Stimulated activated CD8-positive, alpha-beta memory T cell treated with anti-CD3 and anti-CD28 coated beads, Interleukin-12 subunit alpha, Interleukin-12 subunit beta, amount 100 ng/mL, for 24 hours (primary cell): ENCODE results near the gene NOS1AP.

Experiments used
- DNase-seq: peaks from one replicate; pipeline ENCODE4 v3.0.0-alpha.2; 2020; ENCODE audit errors: extremely low read depth

NOS1AP gene

DNA sequence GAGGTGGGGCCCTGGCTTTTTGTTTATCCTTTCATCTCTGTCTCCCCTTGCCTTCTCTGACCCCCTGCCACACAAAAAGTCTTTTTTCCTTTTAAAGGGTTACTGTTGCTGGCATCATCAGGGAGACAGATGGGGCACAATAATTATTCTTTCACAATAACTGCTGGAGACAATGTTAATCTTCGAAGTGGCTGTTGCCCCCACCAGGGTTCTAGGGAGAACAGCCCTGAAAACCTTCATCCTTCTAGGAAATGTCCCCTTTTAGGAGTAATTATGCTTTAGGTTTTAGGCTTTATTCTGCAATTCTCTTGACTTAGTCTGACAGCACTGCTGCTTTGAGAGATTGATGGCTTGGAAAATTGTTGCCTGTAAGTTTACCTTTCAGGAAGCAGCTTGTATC is 150.0 kb downstream of the NOS1AP start:
- DNase-seq, result no peak

DNA sequence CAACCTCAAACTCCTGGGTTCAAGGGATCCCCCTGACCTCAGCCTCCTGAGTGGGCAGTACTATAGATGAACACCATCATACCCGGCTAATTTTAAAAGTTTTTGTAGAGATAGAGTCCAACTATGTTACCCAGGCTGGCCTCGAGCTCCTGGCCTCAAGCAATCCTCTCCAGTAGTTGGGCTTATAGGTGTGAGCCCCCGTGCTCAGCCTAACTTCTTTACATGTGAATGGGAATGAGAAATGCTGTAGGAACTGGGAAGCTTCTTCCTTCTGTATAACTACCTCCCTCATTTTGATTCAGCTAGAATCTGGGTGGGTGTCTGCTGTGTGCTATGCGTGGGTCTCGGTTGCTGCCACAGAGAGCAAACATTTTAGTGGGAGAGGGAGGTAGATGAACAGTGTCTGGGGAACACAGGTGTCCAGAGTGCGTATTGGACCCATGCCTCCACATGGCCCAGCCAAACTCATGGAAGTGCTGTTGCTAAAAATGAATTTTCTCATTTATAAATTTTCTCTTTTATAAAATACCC is 150.6 kb downstream of the NOS1AP start:
- no peak for DNase-seq

DNA sequence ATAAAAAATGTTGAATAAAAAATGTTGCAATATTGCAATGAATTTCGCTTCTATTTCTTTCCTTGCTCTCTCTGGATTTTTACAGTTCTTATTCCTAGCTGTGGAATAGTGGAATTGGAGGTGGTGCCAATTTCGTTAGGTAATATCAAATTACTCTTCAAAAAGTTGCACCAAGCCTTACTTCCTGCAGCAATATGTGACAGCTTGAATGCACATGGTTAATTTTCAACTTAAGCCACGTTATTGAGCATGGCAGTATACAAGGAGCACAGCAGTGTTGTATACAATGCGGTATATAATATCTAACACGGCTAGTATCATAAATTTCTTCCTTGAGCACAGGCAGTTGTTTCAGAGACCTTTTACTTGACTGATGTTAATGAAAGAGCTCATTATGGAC is 152.5 kb downstream of the NOS1AP start:
- no peak for DNase-seq

DNA sequence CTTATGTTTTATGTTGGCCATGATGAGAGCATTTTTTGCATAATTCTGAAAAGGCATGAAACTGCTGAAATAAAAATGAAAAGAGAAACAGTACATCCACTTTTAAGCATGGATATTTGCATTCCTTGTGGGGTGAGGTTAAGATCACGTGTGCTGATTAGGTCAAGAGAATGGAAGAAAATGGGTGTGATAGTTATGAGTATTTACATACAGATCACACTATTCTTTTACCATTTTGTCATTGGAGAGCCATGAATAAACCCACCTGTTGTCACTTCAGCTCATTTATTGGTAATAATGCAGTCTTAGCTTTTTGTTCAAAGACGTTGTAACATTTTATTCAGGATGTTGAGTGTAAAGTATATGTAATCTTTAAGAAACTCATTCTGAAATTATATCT is 153.2 kb downstream of the NOS1AP start:
- DNase-seq, result no peak

- DNase-seq, result no peak
These were observed 154.0 kb downstream of the NOS1AP start for GRCh38 chr1:162223488-162223887.

- DNase-seq, result no peak
These were observed 154.8 kb downstream of the NOS1AP start for GRCh38 chr1:162224267-162224666.

DNA sequence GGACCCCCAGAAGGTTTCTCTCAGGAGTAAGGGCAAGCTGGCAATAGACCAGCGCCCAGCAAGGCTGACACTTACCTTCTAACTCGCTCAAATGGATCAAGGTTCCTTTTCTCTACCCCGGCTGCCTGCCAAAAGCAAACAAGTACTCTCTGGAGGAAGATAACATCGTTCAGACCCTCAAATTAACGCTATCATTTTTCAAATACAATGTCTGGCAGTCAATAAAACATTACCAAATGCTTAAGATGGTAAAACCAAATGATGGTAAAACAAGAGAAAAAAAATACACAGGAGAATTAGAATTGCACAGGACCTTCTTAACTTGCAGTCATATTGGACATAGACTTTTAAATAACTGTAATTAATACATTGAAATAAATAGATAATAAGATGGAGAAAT is 159.1 kb downstream of the NOS1AP start:
- no peak for DNase-seq

DNA sequence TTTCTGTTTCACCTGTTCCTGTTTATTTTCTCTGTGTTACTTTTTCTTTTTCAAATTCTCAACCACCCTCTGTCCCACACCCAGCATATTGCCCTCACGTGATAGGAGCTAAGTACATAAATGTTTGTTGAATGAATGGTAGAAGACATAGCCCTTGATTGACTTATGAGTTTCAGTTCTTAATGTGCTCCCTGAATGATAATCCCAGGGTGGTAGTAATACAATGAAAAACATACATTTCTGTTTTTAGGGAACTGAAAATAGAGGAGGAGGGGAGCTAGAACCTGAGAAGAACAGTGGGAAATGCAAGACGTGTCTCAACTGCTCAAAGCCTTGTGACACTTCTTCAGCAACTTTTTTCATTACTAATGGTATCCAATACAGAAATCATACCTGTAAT is 160.1 kb downstream of the NOS1AP start:
- DNase-seq, result no peak

GRCh38 chr1:162230096-162230495 is 160.6 kb downstream of the NOS1AP start:
- no peak for DNase-seq

DNA sequence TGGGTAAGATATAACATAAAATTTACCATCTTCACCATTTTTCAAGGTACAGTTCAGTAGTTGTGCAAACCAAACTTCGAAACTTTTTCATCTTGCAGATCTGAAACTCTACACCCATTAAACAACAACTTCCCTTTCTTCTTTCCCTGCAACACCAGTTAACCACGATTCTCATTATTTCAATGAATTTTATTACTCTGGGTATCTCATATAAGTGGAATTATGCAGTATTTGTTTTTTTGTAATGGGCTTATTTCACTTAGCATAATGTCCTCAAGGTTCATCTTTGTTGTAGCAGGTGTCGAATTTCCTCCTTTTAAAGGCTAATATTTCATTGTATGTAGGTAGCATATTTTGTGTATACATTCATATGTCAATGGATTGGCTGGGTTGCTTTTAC is 161.0 kb downstream of the NOS1AP start:
- DNase-seq, result no peak

GRCh38 chr1:162232034-162232711 is 162.7 kb downstream of the NOS1AP start:
- DNase-seq, result no peak

GRCh38 chr1:162233066-162233465 is 163.6 kb downstream of the NOS1AP start:
- DNase-seq, result no peak

- DNase-seq, result no peak
These were observed 164.4 kb downstream of the NOS1AP start for GRCh38 chr1:162233937-162234336.

DNA sequence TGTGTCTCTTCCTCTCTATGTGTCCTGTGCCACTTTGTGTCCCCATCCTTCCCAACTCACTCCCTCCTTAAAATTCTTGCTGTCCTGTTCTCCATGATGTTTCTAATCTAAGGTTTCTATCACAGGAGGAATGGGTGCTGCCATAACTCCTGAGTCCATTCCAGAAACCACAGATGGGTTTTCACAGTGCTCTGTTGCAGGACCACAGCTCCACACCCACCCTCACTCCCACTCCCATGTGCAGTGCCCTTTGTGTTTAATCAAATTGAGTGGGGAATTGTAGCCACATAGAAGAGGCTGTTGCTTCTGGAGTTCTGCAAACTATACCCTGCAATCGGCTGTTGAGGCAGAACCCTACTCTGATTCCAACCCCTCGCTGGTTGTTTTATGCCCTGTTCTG is 165.1 kb downstream of the NOS1AP start:
- no peak for DNase-seq

DNA sequence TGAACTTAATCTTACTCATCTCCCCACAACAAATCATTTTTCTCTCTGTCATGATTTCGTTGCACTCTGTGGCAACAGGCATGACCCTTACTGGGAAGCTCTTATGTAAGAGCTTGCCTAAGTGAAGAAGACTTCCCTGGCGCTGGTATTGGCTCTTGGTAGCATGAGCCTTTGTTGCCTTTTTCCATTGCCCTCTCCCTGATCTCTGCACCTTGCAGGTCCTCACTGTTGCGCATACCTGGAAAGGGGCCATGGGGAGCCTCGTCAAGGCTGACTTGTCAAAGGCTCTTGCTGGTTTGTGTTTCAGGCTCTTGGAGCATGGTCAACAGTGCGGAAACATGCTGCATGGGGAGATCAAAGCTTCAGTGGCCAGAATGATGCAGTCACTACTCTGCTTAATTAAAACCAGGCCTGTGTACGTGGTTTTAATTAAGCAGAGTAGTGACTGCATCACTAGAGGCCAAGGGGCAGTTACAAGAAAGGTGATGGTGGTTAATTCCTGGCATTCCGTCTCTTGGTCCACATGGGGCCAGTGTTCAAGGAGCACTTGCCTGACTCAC is 165.8 kb downstream of the NOS1AP start:
- DNase-seq, result no peak

DNA sequence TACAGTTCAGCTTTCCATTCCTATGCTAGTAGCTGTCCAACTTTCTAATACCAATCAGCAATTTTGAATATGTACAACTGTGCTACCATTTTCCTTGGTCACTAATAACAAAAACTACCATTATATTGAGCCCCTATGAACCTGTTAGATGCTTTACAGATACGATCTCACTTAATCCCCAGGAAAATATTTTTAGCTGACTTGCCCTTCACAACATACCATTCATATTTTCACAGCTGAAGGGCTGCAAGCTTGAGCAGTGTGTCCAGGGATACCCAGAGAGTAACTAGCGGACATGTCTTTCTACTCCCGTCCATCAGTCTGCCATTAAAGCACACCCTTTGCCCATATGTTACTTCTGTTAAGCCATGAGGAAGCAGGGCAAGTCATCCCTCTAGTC is 166.7 kb downstream of the NOS1AP start:
- no peak for DNase-seq

GRCh38 chr1:162236618-162237017 is 167.1 kb downstream of the NOS1AP start:
- no peak for DNase-seq

DNA sequence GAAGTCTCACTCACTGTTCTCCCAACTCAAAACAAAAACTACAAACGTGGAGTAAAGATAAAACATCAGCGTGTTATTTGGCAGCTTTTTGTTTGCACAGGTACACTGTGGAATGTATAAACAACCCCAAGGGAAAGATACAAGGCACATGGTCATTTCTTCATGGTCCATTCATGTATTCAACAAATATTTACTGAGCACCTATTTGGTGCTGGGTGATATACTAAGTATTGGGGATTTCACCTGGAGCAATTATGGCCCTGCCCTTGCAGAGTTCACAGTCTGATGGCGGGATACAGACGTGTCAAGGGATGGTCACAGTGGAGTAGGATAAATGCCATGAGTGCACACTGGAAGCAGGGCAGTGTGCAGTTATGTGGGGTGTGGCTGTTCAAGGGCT is 171.1 kb downstream of the NOS1AP start:
- no peak for DNase-seq

- no peak for DNase-seq
These were observed 173.3 kb downstream of the NOS1AP start for GRCh38 chr1:162242804-162243203.

DNA sequence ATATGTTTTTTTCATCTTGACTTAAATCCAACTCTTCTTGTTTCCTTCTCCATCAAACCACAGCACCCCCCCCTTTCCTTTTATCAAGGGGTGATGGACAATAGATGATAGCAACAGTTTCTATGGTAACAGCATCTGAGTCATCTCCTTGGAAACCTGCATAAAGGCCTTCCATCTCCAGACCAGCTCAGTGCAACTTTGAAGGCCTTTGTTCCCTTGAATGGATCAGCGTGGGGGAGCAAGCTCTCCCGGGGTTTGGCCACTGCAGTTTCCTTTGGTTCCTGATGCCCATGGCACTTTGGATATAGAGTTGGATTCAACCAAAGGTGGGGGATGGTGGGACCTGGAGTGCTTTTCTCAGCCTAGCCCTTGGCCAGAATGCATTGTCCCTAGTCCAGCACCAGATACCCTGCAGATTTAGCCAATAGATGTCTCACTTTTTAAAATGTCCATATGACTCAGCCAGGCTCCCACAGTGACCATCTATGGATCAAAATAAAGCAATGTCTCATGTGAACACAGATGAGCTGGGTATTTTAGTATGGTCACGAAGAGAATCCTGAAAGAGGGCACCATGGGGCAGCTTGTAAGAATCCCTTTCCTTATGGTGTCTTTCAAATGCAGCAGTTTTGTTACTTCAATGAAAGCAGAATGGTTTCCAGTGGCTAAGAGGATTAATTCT is 179.5 kb downstream of the NOS1AP start:
- no peak for DNase-seq

- DNase-seq, result no peak
These were observed 180.7 kb downstream of the NOS1AP start for GRCh38 chr1:162250004-162250730.

- DNase-seq, result no peak
These were observed 181.6 kb downstream of the NOS1AP start for GRCh38 chr1:162251102-162251501.
